ENCODE data around the gene OR13C9.
"Not testable (repeated sequence)": the region's sequence is repeated elsewhere in the genome, so short reads cannot be mapped to it uniquely, and the experiment has no call there.

The OR13C9 gene, protein sequence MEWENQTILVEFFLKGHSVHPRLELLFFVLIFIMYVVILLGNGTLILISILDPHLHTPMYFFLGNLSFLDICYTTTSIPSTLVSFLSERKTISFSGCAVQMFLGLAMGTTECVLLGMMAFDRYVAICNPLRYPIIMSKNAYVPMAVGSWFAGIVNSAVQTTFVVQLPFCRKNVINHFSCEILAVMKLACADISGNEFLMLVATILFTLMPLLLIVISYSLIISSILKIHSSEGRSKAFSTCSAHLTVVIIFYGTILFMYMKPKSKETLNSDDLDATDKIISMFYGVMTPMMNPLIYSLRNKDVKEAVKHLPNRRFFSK

DNA sequence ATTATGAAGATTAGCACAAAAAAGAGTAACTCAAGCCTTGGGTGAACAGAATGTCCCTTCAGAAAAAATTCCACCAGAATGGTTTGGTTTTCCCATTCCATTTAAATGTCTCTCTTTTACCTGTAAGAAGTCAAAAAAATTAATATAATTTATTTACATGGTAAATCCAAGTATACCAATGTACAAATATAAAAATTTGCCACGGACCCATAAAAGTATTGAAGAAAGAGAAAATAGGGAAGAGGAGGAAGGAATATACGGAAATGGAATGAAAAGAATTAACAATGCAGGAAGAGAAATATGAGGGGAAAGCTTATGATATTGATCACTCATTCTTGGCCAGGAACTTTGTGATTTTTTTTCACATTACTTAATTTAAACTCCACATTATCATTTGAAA lies at the start of gene OR13C9:
Gene OR13C9 (minus strand): TSS at position 101 of the 400 bp plus-strand sequence. CDS start 0 bp downstream, at position 101.
- no peak for DNase-seq (ENCODE audit: low read depth)

DNA sequence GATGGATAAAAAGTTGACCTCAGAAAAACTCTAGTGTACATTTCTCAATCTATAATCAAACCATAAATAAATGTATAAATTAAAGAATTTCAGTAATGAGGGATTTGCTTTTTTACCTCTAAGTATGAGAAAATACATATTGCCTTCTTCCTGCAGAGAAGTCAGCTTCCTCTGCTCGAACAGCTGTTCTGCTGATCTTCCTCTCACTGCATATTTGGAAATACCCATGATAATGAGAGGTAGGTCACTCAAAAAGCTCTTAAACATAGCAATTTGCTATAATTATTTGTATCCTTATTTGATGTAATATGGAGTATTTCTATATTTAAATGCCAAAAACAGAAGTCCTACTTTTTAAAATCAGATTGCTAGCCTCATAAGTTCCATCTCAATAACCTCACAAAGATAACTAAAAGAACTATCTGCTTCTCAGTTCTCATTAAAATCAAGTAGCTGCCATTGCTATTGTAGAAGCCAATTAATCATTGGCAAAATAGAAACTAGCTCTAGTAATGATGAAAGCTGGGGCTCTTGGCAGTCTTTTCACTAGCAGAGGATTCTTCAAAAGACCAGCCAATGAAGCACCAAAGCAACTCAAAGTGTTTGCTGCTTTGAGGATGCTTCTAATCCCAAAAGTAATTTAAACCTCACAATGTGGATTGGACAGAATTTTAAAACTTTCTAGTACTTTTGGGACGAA lies 40.6 kb upstream of the OR13C9 start:
- no peak for DNase-seq (ENCODE audit: low read depth)

DNA sequence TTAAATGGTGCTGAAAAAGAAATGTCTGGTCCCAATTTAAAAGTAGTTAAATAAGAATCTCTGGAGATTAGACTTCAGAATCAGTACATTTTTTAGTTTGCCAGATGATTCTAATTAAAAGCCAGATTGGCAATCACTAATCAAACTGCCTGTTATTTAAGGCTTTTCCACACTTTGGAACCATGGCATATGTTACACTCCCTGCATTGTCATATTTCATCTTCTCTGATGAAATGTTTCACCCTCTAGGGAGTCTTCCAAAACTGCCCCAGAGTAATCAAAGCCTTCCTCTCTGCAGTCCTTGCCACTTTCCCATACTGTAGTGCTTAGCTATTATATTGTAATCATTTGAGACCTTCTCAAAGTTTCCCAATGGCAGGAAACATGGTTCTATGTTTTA lies 17.5 kb upstream of the OR13C9 start:
- no peak for DNase-seq (ENCODE audit: low read depth)

DNA sequence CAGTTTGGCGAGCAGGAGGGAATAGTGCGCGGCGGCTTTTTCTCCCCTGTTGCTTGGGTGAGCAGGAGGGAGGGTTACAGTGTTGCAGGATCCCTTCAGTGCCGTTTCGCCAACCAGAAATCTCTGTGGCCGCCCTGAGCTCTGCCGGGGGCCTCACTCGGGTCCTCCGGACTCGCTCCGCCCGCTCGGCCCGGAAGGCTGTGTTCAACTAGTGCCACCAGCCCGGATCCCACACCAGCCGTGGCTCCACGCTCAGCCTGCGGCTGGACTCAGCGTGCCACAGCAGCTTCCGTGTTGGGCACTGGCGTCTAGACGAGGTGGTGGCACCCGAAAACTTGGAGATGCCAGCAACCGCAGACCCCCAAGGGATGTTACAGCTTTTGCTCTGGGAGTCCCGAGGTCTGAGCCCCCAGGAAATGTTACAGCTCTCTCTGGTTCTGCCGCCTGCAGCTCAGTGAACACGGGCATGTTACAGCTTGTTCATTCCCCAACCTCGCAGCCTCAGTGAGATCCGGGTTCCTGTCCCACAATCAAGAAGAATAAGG lies 16.0 kb upstream of the OR13C9 start:
- no peak for DNase-seq (ENCODE audit: low read depth)

DNA sequence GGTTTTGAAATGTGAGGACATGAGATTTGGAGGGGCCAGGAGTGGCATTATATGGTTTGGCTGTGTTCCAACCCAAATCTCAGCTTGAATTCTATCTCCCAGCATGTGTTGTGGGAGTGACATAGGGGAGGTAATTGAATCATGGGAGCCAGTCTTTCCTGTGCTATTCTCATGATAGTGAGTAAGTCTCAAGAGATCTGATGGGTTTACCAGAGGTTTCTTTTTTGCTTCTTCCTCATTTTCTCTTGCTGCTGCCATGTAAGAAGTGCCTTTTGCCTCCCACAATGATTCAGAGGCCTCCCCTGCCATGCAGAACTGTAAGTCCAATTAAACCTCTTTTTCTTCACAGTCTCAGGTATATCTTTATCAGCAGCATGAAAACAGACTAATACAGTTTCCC lies 8.0 kb upstream of the OR13C9 start:
- DNase-seq (ENCODE audit: low read depth) = not testable (repeated sequence)

DNA sequence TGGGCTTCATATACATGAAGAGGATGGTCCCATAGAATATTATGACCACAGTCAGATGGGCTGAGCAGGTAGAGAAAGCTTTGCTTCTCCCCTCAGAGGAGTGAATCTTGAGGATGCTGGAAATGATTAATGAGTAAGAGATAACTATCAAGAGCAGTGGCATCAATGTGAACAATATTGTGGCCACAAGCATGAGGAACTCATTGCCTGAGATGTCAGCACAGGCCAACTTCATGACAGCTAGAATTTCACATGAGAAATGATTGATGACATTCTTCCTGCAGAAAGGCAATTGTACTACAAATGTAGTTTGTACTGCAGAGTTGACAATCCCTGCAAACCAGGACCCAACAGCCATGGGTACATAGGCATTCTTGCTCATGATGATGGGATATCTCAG lies 586 bp downstream of the OR13C9 start:
- no peak for DNase-seq (ENCODE audit: low read depth)

DNA sequence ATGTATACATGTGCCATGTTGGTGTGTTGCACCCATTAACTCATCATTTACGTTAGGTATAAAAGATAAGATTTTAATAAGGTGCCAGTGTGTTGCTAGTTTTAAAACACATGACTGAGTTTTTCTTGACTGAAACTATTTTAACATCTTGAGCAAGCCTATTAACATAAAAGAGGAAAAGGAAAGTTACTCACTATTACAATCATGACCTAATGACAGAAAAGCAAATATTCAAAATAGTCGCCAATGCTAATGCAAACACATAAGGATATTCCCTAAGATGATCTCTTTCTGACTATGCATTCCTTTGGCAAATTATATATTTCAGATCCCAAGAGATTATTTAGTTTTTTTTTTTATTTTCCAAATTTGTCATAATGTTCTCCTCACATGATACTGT lies 6.8 kb downstream of the OR13C9 start:
- no peak for DNase-seq (ENCODE audit: low read depth)

DNA sequence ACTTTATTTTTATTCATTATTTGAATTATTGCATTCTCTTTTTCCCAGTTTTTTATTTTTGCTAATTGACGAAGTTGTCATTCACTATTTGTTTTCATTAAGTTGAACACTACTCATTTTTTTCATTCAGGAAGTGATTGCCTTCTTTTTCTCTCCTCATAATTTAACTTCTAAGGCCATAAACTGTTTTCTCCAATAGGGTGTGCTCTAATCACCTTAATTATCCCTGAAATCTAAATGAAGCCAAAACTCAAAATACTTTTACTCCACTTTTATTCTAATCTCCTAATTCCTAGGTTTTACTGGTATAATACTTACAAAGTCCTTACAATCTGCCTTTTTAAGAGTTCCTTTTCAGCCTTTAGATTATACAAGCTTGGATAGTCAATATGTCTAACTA lies 9.7 kb downstream of the OR13C9 start:
- no peak for DNase-seq (ENCODE audit: low read depth)

DNA sequence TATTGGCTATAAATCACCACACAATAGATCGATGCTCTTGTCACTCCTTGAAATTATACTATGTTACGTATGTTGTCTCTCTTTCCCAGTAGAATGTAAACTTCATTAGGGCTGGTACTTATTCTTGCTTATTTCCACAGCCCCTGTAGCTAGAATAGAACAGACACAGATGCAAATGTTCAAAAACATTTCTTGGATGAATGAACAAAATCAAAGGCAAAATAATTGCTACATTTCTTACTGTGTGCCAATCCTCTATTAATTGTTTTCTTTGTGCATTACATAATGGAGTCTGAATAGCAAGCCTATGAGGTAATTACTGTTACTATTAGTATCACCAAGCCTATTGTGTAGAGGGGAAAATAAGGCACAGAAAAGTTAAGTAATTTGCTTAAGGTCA lies 11.9 kb downstream of the OR13C9 start:
- no peak for DNase-seq (ENCODE audit: low read depth)

DNA sequence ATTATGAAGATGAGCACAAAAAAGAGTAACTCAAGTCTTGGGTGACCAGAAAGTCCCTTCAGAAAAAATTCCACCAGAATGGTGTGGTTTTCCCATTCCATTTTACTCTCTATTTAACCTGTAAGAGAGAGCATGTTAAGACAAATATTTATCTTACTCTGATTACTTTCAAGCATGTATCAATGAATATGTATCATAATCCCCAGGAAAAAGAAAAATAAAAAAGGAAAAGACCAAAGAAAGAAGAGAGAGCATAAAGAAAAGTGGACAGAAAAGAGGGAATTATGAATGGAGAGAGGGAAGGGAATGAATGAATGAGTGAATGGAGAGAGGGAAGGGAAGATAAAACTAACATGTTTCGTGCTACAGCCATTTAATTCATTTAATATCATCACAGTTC lies 12.5 kb downstream of the OR13C9 start, which contains the start of gene OR13C2:
Gene OR13C2 (minus strand): TSS at position 101 of the 400 bp plus-strand sequence. CDS start 0 bp downstream, at position 101.
- DNase-seq (ENCODE audit: low read depth) = not testable (repeated sequence)

DNA sequence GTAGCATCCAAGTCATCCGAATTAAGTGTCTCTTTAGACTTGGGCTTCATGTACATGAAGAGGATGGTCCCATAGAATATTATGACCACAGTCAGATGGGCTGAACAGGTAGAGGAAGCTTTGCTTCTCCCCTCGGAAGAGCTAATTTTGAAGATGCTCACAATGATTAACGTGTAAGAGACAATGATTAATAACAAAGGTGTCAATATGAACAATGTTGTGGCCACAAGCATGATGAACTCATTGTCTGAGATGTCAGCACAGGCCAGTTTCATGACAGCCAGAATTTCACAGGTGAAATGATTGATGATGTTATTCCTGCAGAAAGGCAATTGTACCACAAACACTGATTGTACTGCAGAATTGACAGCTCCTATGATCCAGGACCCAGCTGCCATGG lies 13.2 kb downstream of the OR13C9 start:
- DNase-seq (ENCODE audit: low read depth) = no peak

DNA sequence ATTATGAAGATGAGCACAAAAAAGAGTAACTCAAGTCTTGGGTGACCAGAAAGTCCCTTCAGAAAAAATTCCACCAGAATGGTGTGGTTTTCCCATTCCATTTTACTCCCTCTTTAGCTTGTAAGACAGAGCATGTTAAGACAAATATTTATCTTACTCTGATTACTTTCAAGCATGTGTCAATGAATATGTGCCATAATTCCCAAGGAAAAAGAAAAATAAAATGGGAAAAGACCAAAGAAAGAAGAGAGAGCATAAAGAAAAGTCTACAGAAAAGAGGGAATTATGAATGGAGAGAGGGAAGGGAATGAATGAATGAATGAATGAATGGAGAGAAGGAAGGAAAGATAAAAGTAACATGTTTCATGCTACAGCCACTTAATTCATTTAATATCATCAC lies 18.7 kb downstream of the OR13C9 start, which contains the start of gene OR13C5:
Gene OR13C5 (minus strand): TSS at position 101 of the 400 bp plus-strand sequence. CDS start 0 bp downstream, at position 101.
- not testable (repeated sequence) for DNase-seq (ENCODE audit: low read depth)

DNA sequence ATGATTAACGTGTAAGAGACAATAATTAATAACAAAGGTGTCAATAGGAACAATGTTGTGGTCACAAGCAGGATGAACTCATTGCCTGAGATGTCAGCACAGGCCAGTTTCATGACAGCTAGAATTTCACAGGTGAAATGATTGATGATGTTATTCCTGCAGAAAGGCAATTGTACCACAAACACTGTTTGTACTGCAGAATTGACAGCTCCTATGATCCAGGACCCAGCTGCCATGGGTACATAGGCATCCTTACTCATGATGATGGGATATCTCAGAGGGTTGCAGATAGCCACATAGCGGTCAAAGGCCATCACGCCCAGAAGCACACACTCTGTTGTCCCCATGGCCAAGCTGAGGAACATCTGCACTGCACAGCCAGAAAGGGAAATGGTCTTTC lies 19.3 kb downstream of the OR13C9 start:
- DNase-seq (ENCODE audit: low read depth) = not testable (repeated sequence)

DNA sequence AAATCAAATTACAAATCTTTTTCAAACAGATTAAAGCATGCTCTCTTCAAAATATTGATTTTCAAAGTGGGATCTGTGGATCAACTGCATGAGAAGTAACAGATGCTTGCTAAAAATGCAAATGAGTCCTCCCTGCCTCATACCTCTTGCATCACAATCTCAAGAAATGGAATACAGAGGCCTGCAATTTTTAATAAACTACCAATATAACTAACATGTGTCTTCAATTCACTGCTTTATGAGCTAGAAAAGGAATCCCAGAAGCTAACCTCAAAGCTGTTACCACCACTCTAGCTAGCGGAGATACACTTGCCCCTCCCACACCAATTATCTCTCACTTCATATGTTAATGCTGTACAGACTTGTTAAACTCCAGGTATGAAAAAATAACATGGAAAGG lies 28.4 kb downstream of the OR13C9 start:
- no peak for DNase-seq (ENCODE audit: low read depth)

DNA sequence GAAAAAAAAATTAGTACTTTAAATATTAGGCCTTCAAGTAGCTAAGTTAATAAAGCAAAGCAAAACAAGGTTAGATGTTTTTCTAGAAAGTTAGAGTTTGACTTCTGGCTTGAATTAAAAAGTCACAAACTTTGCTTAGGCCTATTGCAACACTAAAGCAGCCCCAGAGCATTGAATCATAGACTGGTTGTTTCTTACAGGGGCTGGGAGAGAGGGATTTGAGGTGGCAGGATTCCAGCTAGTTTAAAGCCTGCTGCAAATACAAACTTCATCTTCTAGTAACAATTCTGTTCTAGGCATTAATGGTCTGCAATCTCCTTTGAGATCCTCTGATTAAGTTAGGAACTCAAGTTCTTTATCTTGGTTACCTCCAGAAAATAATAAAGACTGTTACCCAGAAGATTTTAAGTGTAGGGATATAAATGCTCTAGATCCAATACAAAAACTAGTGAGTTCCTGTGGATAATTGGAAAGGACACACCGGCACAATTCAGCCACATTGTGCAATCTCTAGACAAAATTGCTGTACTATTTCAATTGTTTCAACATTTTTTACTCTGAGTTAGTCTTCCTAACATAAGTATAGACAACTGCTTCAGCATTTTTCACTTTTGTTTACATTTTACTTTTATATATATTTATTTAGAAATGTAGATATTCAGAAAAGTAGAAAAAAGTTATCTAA lies 31.4 kb downstream of the OR13C9 start:
- DNase-seq (ENCODE audit: low read depth) = no peak

DNA sequence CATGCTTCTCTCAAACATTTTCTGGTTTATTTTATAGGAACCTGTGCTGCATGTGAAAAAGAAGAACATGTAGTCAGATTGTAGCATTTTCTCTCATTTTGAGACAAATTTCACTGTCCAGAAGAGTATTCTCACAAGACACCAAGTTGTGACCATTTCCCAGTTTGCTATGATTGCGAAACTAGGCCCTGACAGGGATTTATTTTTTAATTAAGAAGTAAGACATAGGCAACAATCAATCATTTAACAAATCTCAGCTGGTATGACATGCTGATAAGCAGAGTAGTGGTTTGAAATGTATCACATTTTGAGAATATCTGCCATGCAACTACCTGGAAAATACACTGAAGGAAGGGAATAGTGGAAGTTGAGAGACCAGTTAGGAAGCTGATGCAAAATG lies 37.4 kb downstream of the OR13C9 start:
- no peak for DNase-seq (ENCODE audit: low read depth)

DNA sequence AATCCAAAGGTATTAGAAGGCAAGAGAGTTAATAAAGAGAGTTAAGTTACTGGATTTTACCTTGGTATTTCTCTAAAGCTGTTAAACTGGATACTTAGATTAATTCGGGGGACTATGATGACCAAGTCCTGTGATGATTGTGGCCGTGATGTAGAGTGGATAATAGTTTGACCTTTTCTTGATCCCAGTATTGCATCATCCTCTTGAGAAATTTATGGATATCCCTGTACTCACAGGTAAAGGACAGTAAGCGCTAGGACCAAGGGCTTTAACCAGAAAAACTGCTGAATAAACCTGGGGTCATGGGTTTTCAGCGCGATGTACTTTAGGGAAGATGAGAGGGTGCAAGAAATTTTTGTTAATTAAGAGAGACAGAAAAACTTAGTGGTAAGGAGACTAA lies 40.7 kb downstream of the OR13C9 start:
- no peak for DNase-seq (ENCODE audit: low read depth)

DNA sequence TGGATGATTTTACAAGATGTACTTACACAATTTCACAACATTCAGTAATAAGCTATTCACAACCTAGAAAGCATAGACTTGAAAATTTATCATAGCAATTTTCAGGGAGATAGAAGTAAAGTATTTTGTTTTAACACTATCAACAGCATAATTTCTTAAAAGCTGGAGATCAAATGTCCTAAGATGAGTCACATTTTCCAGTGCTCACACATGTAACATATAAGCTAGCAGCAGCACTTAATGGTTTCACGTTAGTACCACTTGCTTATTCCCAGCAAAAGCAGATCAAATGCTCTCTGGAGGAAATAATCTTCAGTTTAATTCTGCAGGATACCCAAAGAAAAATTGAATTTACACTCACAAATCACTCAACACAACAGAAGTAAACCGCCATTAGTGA lies 42.5 kb downstream of the OR13C9 start:
- DNase-seq (ENCODE audit: low read depth) = no peak

DNA sequence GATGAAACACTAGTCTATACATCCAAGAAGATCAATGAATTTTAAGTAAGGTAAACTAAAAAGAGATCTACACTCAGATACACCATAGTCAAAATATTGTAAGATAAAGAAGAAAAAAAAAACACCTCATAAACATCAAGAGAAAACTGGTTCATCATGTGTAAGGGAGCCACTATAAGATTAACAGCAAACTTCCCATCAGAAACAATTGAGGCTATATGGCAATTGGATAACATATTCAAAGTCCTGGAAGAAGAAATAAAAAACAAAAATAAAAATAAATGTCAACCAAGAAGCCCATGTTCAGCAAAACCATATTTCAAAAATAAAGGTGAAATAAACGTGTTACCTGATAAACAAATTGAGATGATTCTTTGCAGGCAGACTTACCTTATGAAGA lies 45.4 kb downstream of the OR13C9 start:
- no peak for DNase-seq (ENCODE audit: low read depth)

DNA sequence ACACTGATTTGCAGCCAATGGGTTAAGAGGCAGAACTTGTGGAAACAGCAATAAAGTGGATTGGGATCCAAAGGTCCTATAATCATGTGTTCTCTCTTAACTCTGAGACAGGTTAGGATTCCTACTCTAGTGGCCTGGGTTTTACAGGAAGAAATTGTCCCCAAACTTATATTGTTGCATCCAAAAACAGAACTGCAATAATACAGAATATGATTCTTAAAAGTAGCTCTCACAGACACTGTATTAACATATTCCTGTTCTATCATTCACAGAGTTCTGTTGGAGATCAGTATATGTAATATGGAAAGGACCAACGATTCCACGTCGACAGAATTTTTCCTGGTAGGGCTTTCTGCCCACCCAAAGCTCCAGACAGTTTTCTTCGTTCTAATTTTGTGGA lies 49.1 kb downstream of the OR13C9 start, which contains the start of gene OR13C8:
Gene OR13C8 (plus strand): TSS at position 301 of the 400 bp plus-strand sequence. CDS start 0 bp downstream, at position 301.
- no peak for DNase-seq (ENCODE audit: low read depth)

All from stimulated activated CD8-positive, alpha-beta memory T cell treated with anti-CD3 and anti-CD28 coated beads, Interleukin-15, amount 100 ng/mL, for 1 hour (primary cell).